HG02970 (cell line): ENCODE data around the gene TMEM9.

ENCODE experiments used
- ATAC-seq: cut with Tn5 transposase; IDR thresholded peaks from one replicate; pipeline ENCODE4 v1.9.1; 2021; ENCODE audit warnings: mild to moderate bottlenecking, moderate library complexity, moderate number of reproducible peaks; ENCODE audit not compliant: unreplicated experiment, low FRiP score

TMEM9 gene

DNA sequence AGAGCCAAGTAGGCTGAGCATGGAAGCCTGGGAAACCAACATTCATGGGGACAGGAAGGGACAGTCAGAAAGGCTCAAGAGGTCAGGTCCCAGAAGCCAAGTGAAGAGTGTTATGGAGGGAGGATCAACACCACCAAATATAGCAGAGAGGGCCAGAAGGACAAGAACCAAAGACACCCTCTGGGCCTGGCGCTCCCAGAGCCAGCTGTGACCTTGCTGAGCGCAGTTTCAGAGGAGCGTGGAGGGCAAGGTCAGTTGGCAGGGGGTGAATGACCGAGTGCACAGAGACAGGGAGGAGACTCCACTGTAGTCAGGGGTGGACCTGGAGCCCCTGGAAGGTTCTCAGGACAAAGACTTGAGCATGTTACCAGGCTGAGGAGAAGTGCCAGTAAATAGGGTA is 22.9 kb downstream of the TMEM9 start:
- no peak for ATAC-seq

DNA sequence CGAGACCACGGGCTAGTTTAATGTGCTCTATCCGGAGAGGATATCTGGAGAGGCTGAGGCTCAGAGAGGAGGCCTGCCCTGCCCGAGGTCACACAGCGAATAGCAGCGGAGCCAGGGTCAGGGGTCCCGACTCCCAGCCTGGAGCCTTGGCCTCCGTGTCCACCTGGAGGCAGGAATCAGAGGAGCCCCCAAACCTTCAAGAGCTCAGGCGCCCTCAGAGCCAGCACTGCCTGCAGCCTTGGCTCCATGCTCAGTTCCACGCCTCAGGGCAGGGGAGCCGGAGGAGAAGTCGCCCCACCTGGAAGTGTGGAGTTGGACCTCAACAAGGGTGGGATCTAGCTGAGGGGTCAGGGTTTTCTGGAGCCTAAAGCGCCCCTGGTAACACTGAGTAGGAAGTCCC is 25.3 kb downstream of the TMEM9 start:
- ATAC-seq, result no peak

DNA sequence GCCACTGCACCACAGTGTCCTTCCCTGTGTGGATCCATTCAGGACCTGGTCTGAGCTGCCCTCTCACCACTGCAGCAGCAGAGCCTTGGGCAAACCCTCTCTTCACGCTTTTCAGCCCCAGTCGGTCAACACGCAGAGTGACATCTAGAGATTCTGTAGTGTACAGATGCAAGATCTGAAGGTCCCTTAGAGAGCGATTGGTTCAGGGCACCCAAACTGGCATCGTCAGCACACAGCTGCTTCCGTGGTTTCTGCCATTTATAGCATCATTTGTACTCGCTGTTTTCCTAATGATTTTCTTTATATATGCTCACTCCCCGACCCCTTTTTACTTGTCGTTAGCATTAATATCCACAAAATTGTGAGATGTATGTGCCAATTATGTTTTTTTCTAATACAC is 25.8 kb downstream of the TMEM9 start:
- ATAC-seq, result no peak

DNA sequence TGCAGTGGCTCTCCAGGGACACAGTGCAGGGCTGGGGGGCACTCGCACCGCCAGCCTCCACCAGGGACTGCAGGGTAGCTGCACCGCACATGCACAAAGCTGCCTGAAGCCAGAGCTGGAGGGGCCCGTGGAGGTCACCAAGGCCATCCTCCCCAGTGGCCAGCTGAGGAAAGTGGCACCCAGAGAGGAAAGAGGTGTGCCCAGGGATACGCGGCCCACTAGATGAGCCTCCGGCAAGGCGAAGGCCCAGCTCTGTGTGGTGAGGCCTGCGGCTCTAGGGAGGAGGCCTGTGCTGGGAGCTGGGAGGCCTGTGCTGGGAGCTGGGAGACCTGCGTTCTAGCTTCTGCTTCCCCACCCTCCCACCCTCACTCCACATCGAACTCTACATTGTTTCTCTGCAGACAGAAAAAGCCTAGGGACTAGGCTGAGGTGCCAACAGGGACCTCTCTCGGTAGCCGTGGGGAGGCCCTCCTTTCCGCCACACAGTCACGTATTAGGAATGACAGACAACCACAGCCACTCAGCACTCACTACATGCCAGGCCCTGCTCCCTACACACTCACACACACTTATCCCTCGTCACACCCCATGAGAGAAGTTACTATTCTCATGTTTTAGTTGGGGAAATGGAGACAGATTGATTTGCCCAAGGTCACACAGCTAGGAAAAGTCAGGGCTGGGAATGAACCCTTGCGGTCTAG is 26.4 kb downstream of the TMEM9 start:
- no peak for ATAC-seq

DNA sequence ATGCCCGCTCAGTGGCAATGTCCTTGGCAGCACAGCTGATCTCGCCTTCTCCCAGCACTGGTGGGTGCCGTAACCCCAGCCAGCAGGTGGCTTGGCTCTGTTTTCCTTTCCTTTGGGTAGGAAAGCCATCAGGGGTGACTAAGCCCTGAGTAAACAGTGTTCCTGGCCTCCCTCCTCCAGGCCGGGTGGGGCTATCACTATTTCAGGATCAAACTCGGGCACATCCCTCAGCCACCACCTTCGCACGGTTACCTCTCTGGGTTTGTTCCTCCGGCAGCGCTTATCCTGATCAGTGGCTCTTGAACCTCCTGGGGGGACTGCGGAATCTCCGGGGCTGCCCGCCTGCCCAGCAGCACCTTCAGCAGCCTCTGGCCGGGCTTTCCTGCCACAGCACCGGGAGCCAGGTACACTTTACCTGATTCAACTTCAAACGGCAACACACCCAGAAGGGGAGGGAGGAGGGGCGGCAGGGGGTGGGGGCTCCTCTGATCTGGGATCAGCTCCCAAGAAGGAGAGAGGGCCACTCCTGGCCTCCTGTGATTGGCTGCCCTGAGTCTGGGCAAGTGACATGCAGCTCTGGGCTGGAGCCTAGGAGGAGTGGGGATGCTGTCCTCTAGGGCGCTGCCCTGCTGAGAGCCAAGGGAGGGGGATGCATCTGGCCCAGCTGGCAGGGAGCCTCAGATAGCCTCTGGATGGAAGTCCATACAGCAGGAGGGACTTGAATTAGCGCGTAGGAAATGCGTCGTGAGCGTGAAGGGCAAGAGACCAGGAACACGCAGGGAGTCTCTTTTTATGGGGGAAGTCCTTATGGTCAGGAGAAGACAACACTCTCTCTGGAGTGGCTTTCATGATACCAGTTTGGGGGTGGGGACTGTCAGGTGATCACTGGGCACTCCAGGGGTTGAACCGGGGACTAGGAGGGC is 27.2 kb downstream of the TMEM9 start, which contains the start of gene ASCL5:
TSS of gene ASCL5 (minus strand) at position 353 of the 923 bp plus-strand sequence. CDS start 11,812 bp downstream, outside the sequence.
- no peak for ATAC-seq

DNA sequence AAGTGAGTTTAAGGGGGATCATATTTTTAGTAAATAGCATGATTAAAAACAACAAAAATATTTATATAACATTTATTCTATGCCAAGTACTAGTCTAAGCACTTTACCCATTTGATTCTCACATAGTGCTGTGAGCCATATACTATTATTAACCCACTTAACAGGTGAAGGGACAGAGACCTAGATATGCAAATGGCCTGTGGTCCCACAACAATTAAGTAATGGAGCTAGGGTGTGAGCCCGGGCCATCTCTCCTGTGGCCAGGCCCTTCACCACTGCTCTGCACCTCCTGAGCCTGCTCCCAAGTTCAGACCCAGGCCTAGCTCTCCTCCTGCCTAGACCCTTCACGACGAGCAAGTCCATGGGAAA is 27.8 kb downstream of the TMEM9 start:
- no peak for ATAC-seq

DNA sequence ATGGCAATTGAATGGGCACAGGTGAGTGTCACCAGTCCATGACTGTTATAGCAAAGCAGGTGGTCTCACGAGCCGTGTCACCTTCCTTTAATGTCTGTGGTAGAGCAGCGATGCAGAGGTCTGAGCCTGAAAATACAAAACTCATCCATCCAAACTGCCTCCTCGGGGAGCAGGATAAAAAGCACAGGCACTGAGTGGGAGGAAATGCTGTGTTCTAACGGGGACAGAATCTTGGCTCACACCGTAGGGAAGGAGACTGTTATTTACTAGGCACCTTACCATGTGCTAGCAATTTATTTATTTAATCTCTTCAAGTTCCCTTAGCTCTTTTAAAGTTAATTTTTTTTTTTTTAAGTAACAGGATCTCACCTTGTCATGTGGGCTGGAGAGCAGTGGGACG is 28.5 kb downstream of the TMEM9 start:
- no peak for ATAC-seq

DNA sequence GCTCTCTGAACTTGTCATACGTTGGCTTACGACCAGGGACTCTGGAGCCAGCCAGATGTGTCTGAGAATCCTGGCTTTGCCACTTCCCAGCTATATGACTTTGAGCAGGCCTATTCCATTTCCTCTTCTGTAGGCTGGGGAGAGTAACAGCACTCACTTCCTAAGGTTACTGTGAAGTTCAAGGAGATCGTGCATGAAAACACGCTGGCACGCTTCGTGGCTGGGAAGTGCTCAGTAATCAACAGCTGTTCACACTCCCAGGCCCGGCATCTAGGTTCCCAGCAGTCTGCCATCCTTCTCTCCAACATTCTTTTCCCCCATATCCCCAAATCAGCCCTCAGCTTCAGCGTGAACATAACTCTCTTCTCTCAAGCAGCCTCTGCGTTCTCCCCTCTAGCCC is 29.3 kb downstream of the TMEM9 start:
- ATAC-seq, result no peak

DNA sequence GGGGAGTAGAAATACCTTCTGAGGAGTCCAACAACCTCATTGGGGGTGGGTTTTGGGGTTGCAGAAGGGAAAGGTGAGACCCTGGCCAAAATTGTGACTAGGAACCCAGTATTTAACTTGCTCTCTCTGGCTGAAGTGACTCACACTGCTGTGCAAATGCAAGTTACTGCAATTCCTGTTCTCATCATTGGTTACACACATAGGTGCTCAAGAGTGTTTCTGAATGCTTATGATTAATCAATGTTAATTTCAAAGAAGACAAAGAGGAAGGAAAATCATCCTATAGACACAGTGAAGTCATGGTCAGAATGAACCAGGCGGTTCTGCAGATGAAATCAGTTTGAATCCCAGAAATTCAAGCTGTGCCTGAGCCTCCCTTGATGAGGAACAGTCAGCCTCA is 30.4 kb downstream of the TMEM9 start:
- no peak for ATAC-seq

DNA sequence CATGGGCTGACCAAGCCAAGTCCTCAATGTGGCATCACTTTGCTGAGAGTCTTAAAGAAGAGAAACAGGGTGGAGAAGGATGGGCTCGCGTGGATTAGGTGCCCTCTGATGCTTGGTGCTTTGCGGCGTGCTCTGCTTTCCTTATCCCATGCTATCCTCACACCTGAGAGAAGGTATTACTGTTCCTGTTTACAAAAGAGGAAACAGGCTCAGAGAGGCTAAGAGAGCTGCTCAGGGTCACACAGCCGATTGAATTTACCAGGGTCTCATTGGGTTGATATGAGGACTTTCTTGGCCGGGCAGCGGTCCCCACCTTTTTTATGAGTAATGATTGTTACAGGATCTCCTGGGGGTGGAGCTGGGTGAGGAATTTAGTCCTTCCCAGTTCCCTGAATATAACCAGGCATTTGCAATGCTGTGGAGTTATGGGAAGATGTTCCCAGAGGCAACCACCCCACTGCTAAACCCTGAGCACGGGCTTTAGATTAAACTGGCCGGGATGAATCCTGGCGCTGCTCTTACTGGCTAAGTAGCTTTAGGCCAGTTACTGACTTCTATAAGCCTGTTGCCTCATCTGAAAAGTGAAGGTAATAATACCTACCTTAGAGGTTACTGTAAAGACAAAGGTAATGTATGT is 31.8 kb downstream of the TMEM9 start:
- no peak for ATAC-seq

DNA sequence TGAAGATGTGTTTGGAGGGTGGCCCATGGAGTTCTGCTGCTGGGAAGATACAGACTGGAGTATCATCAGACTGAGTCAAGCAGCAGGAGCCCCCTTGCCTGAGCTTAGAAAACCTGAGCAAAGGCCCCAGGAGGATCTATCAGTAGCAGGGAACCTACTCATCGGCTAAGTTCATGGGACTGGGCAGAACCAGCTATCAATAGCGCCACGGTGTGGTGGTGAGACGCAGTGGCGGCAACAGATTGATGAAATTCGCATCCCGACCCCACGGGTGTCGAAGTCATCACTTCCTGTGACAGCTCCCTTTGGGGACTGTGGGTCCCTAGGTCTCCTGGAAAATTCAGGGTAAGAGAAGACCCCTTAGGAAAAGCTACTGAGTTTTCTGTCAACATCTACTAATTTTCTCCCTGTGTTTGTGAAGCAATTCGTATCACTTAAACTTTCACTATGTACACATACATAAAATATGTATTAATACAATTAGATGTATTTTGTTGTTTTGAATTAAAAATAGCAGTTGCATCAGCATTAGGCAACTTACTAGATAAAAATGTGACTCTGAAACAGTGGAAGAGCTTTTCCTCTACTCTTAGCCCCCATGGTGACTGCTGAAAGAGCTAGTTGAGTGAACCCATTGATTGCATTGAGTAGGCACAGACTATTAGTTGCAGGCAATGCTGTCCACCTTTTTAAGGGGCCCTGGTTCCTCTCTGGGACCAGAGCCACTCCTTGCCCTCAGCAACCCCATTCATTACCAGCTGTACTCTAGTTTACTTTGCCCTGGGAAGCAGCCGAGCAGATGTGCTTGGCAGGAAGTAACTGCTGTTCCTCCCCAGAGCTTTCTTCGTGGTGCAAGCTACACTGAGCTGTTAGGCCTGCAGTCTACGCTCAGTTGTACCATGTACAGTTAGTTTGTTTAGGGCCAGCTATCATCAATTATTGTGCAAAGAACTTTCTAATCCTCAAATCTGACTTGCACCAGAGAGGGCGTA is 34.8 kb downstream of the TMEM9 start:
- ATAC-seq, result no peak

DNA sequence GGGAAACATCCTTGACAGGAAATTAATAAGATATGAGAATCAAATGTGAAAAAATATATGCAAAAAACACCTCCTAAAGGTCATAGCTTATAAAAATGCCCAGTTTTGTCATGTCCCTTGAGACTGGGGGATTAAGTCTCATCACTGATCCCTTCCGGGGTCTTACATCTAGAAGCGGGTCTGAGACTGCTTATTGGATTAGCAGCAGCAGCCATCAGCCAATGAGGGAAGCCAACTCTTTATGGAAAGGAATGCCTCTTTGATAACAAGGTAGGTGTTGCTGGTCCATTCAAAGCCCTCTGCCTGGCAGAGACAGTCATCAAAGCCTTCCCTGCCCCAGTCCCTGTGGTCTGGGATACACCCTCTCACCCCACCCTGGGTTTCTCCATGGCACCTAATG is 38.2 kb downstream of the TMEM9 start:
- no peak for ATAC-seq

DNA sequence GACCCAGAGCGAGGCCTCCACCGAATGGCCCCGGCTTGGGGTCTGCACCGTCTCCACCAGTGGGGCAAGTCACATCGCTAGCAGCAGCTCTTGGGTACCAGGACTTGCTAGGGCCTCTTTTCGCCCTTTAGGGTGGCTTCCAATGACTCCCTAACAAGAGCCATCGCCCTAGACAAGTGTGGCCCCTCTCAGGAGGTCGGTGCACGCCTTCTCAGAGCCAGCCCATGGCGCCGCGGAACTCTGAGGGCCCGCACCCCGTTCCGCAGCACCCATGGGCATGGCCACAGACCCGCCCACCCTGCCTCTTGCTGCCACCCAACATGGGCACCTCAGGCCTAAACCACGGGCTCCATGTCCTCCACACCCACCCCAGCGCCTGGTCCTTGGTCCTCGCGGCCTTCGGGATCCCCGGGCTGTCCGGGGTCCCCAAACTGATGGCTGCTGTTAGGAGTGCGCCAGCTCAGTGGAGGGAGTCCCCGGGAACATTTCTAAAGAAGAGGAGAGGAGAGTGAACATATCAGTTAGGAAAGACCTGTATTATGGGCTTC is 38.8 kb downstream of the TMEM9 start:
- no peak for ATAC-seq

DNA sequence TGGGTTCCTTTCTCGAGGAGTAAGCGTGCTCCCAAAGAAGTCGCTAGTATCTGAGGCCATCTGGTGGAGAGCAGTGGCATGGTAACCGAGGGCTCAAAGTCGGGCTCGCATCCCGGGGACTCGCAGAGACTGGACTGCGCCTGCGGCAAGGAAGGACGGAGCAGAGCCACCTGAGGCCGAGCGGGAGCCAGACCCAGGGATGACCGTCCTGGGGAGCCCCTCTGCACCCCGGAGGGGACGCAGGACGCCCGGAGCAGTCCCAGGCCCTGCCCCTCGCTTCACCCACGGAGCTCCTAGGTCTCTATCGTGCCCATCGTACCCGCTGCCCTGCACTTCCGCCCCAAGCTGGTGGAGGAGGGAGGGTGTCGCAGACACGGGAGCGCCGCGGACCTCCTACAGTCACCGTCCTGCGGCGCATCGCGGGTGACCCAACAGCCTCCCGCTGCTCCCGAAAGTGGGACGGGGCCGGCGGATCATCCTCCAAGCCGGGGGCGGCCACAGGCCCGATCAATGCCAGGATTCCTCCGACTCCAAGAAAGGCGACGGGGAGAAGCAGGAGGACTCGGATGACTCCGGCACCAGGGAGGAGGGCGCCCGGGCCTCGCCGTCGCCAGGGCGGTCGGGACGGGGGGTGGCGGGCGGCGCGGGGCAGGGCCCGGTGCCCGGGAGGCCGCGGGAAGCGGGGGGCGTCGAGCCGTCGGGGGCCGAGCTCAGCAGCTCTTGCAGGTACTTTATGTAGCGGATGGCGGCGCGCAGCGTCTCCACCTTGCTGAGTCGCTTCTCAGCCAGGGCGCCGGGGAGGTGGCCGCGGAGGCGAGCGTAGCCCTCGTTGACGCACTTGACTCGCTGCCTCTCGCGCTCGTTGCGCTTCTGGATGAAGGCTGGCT is 39.8 kb downstream of the TMEM9 start:
- ATAC-seq, result peak; percentile 82

DNA sequence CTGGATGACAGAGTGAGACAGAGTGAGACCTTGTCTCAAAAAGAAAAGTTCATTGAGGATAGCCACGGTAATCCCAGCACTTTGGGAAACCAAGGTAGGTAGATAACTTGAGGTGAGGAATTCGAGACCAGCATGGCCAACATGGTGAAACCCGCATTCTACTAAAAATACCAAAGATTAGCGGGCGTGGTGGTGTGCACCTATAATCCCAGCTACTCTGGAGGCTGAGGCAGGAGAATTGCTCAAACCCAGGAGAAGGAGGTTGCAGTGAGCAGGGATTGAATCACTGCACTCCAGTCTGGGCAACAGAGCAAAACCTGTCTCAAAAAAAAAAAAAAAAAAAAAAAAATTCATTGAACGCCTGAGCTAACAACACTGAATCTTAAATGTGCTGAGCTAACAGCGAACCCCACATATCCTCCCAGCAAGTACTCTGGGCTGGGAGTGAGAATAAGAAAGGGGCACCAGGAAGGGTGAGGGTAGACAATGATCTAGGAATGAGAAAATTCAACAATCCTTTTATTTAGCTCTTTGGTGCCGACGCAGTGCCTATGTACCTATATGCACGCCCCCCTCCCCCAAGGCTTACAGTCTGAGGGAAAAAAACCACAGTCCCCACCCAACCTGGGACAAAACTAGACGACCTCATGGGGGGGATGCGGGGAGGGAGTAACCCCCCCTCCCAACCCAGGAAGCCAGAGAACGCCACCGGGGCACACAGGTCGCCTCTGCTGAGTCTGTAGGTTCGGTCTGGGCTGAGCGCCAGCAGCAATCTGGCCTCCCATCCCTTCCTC is 40.6 kb downstream of the TMEM9 start:
- ATAC-seq, result peak; percentile 15

DNA sequence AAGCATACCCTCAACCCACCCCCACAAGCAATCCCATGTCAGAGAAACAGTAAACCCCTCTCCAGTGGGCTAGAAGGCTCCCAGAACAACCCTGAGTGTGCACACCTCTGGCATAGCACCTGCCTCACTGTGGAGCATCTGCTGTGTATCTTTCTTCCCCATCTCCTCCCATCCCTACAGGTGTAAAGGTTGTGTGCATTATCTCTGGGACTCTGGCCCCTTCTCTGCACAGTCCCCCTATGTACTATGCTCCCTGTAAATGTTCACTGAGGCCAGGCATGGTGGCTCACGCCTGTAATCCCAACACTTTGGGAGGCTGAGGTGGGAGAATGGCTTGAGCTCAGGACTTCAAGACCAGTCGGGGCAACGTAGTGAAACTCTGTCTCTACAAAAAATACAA is 41.3 kb downstream of the TMEM9 start:
- ATAC-seq, result no peak

DNA sequence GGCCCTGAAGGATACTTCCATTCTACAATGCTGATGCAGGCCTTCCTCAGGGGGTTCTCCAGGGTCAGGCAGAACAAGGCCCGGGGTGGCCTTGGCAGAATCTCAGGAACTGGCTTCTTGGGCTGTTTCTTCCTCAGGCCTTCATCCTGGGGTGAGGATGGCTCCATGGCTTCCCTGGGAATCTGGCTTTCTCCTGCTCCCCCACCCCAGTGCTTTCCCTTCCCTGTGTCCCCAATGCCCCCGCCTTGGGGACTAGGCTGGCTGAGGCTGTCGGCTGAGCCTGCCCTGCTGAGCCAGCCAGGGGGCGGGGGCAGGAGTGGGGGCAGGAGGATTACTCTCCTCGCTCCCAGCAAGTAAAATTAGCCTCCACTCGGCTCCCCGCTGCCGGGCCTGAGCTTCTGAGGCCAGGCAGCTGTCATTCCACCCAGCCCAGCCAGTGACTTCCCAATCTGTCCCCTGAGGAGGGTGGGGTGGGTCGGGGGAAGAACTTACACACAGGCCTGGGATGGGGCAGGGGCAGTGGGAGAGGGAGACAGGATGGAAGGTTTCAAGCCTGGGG is 42.0 kb downstream of the TMEM9 start, which contains the start of gene CACNA1S:
TSS of gene CACNA1S (minus strand) at position 254 of the 559 bp plus-strand sequence. CDS start at position 167, 87 bp downstream.
- no peak for ATAC-seq

DNA sequence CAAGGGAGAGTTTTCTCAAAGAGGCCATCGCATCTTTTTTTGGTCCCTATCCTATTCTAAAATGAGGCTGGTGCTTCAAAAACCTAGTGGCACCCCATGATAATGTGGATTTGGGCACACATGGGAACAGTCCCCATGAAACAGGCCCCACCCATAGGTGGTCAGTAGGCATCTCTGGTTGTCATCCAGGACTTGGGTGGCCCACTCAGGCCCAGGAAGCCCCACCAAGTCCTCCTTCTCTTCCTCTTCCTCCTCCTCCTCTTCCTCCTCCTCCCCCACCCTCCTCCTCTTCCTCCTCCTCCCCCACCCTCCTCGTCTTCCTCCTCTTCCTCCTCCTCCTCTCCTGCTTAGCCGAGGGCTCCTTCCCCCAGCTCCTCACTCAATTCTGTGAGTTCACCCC is 42.6 kb downstream of the TMEM9 start:
- no peak for ATAC-seq
